Stimulated activated CD4-positive, alpha-beta T cell treated with anti-CD3 and anti-CD28 coated beads, Interleukin-2, amount 100 ng/mL, for 48 hours (primary cell): ENCODE data around the gene KEL.
"Not testable (repeated sequence)": the region's sequence is repeated elsewhere in the genome, so short reads cannot be mapped to it uniquely, and the experiment has no call there.

Experiments used
- DNase-seq, 2 donors: peaks; one replicate each; pipeline ENCODE4 v3.0.0-alpha.2; 2020

KEL gene, protein sequence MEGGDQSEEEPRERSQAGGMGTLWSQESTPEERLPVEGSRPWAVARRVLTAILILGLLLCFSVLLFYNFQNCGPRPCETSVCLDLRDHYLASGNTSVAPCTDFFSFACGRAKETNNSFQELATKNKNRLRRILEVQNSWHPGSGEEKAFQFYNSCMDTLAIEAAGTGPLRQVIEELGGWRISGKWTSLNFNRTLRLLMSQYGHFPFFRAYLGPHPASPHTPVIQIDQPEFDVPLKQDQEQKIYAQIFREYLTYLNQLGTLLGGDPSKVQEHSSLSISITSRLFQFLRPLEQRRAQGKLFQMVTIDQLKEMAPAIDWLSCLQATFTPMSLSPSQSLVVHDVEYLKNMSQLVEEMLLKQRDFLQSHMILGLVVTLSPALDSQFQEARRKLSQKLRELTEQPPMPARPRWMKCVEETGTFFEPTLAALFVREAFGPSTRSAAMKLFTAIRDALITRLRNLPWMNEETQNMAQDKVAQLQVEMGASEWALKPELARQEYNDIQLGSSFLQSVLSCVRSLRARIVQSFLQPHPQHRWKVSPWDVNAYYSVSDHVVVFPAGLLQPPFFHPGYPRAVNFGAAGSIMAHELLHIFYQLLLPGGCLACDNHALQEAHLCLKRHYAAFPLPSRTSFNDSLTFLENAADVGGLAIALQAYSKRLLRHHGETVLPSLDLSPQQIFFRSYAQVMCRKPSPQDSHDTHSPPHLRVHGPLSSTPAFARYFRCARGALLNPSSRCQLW

DNA sequence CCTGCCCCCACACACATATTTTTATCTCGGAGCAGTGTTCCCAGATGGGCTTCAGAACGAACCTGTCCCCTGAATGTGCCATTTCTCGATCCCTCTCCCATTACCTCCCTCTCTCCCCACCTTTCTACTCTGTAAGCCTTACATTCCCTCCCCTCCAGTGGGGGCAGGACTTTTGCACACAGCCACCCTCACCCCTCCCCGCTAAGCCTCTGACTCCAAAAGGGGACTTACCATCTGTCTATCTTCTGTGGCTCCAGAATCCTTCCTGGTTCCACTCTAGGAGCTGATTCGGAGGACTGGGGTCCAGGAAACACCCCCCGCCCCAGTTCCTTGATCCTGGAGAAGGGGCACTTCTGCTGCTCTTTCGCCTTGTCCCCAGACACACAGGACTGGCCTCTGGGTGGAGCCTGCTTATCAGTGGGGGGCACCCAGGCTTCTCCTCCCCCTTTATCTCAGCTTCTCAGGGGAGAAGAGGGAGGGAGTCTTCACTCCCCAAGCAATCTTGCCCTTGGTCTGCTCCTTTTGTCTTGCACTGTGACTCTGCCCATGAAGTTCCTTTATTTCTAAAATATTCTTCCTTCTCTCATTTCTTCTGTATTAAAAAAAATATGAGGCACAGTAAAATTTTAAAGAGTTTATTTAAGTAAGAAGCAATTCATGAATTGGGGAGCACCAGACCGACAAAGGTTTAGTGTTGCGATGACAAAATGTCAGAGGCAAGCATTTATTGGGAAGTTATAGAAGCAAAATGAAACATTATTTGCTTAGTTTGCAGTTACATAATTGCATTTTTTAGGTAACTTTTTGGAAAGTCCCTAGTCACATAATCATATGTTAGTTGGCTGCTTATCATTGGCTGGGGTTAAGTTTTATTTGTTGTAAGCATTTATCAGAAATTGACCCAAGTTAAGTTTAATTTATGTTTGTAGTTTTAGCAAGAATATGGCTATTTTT is at the start of gene KEL:
KEL (minus strand) TSS at position 391 of the 954 bp plus-strand sequence; CDS start at position 234, 157 bp downstream.
- DNase-seq = no peak

GRCh38 chr7:143008007-143008901 is 46.1 kb upstream of the KEL start:
- peak; percentile 82 for DNase-seq

DNA sequence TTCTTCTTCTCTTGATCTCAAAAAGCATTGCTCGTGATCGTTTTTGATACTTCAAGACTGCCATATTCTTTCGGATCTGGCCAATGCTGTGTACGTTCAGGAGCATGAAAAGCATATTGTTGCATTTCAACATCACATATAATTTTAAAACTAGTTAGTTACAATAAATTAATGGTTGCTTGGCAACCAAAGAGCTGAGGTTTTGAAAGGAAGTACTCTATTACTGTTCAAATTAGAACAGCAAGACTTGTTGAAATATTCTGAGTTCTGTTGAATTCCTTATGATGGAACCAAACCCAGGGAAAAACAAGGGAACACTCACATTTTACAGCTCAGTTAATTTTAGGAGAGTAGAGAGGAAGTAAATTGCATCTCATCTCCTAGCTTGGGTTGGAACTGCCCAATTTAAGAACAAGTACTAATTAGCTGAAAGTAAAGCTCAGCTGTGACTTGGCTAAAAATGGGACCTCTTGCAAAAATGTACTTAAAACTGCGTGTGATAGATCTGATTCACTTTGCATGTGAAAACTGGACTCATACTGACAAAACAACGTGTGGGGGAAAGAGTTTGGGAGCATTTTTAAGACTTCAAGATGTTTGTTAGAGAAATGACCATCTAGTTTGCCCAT is 43.6 kb upstream of the KEL start:
- no peak for DNase-seq

- peak; percentile 14 to 27 for DNase-seq
Observed at GRCh38 chr7:143003393-143004051, 41.4 kb upstream of the KEL start.

GRCh38 chr7:143002898-143003297 is 40.7 kb upstream of the KEL start:
- no peak for DNase-seq

- no peak for DNase-seq
Observed at GRCh38 chr7:143002106-143002505, 39.9 kb upstream of the KEL start.

GRCh38 chr7:143000648-143001047 is 38.5 kb upstream of the KEL start:
- no peak for DNase-seq

DNA sequence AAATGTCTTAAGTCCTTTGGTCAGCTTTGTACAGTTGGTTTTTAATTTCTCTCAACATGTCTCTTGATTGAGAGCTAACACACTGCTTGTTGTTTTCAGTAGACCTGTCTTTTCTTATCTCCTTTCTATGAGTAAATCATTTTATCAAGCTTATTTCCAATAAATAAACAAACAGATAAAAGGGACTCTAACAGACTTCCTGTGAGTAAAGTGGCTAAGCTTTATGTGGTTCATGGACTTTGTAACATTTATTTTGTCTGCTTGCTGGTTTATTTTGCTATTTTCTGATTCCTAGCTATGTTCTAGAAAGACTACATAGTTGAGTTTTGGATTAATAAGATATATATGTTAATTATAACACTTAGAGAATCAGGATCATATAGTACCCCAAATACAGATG is 37.6 kb upstream of the KEL start:
- no peak for DNase-seq

- no peak for DNase-seq
Observed at GRCh38 chr7:142998966-142999365, 36.8 kb upstream of the KEL start.

GRCh38 chr7:142997456-142997989 is 35.4 kb upstream of the KEL start:
- DNase-seq = no peak

DNA sequence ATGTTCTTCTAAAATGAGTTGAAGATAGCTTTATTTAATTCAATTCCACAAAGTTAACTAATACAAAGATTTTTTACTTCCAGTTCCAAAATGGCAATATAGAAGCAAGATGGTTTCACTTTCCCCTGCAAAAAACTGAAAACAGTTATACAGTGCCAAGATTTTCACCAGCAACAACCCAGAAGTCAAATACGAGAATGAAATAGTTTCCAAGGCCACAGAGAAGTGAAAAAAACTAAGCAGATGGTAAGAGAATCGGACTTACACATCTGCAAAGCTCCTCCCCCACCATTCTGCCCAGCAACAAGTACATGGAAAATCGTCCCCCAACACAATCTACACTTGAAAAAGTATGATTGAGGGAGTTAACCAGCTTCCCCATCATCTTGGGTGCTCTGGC is 30.3 kb upstream of the KEL start:
- DNase-seq = no peak

- no peak for DNase-seq
Observed at GRCh38 chr7:142984297-142984696, 22.1 kb upstream of the KEL start.

- no peak for DNase-seq
Observed at GRCh38 chr7:142983825-142984224, 21.7 kb upstream of the KEL start.

DNA sequence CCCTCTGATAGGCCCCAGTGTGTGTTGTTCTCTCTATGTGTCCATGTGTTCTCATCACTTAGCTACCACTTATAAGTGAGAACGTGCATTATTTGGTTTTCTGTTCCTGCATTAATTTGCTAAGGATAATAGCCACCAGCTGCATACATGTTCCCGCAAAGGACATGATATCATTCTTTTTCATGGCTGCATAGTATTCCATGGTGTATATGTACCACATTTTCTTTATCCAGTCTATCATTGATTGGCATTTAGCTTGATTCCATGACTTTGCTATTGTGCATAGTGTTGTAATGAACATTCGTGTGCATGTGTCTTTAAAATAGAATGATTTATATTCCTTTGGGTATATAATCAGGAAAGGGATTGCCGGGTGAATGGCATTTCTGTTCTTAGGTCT is 16.2 kb upstream of the KEL start:
- DNase-seq = not testable (repeated sequence)

DNA sequence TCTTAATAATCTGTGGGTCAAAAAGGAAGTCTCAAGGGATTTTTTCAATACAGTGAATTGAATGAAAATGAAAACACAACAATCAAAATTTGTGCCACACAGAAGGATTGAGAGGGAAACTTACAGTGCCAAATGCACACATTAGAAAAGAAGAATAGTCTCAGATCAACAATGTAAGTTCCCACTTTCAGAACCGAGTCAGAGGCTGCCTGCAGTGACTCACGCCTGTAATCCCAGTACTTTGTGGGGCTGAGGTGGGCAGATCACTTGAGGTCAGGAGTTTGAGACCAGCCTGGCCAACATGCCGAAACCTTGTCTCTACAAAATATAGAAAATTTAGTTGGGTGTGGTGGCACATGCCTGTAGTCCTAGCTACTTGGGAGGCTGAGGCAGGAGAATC is 12.5 kb upstream of the KEL start:
- no peak for DNase-seq

DNA sequence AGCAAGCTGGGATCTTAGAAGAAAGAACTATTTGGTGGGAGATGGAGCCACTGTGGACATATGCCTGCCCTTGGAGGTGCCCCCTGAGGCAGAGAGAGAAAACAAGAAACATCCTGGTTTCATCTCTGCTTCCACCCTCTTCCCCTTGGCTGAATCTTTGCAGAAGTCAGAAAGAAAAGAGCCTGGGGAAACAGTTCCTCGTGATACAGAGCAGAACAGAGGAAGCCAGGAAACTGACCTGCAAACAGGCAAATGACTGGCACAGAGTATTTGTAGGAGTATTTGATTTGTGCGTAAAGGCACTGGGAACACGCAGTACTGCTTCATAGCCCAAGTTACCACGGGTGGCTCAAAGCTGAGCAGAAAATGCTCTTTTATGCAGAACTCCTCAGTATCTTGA is 7.0 kb upstream of the KEL start:
- no peak for DNase-seq

- no peak for DNase-seq
Observed at GRCh38 chr7:142968229-142968628, 6.1 kb upstream of the KEL start.

GRCh38 chr7:142964502-142965246 is 2.5 kb upstream of the KEL start:
- no peak for DNase-seq

GRCh38 chr7:142963993-142964392 is 1.8 kb upstream of the KEL start:
- no peak for DNase-seq

- no peak for DNase-seq
Observed at GRCh38 chr7:142962991-142963390, 828 bp upstream of the KEL start.
